ENCODE results near the gene STIM1. TPM values are rescaled to one million over a fixed set of nuclear protein-coding genes. Genes with fewer than 3 reads are reported as not detected.

STIM1 gene
- total RNA-seq, 1 donor from 2014 or later: 46.9 TPM

DNA sequence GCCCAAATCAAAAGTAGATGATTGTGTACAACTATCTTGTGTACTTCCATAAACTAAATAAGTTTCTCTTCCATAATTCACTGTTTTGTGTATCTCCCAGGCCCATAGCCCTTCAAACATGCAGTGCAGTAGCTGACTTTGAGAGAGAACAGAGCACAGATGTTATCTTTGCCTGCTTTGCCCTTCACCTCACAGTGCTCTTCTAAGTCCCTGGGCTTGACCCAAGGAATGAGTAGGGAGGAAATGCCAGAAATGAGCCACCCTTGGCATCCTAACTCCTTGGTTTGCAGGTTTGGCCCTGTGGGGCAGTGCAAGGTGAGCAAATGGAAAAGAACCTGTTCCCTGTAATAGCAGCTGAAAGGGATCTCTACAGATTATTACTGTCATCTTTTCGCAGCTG is 79.2 kb downstream of the STIM1 start:
- Mint-ChIP-seq H3K4me3 (ENCODE audit: unreplicated experiment) (no peak overlapping the region), H3K27me3 (ENCODE audit: unreplicated experiment) (no peaks in the 10 kb centered on the region), H3K36me3 (ENCODE audit: unreplicated experiment) (no peaks in the 10 kb centered on the region), H3K9me3 (ENCODE audit: unreplicated experiment) (no peaks in the 10 kb centered on the region), H3K27ac (ENCODE audit: unreplicated experiment) (no peak overlapping the region), H3K4me1 (ENCODE audit: unreplicated experiment) (peaks cover 21% of the 10 kb centered on the region)
- TF ChIP-seq, protein P1, sequence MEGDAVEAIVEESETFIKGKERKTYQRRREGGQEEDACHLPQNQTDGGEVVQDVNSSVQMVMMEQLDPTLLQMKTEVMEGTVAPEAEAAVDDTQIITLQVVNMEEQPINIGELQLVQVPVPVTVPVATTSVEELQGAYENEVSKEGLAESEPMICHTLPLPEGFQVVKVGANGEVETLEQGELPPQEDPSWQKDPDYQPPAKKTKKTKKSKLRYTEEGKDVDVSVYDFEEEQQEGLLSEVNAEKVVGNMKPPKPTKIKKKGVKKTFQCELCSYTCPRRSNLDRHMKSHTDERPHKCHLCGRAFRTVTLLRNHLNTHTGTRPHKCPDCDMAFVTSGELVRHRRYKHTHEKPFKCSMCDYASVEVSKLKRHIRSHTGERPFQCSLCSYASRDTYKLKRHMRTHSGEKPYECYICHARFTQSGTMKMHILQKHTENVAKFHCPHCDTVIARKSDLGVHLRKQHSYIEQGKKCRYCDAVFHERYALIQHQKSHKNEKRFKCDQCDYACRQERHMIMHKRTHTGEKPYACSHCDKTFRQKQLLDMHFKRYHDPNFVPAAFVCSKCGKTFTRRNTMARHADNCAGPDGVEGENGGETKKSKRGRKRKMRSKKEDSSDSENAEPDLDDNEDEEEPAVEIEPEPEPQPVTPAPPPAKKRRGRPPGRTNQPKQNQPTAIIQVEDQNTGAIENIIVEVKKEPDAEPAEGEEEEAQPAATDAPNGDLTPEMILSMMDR (IDR thresholded peaks at IDR 0.05): no peak
- DNase-seq (ENCODE audit: extremely low spot score, unreplicated experiment): no peak

DNA sequence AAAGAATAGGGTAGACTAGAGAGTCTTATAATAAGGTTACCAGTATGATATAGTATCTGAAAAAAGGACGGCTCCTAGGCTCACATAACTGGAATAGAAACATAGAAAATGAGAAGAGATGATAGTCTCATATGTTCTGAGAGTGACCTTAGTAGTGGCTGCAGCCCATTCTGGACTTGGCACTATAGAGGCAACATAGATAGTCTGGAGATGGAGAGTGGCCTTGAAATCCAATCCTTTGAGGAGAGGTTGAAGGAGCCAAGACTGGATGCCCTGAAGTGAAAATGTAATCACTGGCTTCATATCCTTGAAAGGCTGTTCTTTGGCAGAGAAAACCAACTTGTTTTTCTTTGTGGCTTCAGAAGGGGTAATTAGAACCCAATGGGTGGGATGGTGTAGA is 81.1 kb downstream of the STIM1 start:
- H3K4me3 Mint-ChIP-seq (ENCODE audit: unreplicated experiment): no peak overlapping the region
- peaks cover 29% of the 10 kb centered on the region for H3K4me1 Mint-ChIP-seq (ENCODE audit: unreplicated experiment)
- TF ChIP-seq, protein P1 (IDR thresholded peaks at IDR 0.05): no peak
- no peak overlapping the region for H3K27ac Mint-ChIP-seq (ENCODE audit: unreplicated experiment)
- H3K36me3 Mint-ChIP-seq (ENCODE audit: unreplicated experiment): no peaks in the 10 kb centered on the region
- H3K9me3 Mint-ChIP-seq (ENCODE audit: unreplicated experiment): no peaks in the 10 kb centered on the region
- DNase-seq (ENCODE audit: extremely low spot score, unreplicated experiment): no peak
- H3K27me3 Mint-ChIP-seq (ENCODE audit: unreplicated experiment): no peaks in the 10 kb centered on the region

DNA sequence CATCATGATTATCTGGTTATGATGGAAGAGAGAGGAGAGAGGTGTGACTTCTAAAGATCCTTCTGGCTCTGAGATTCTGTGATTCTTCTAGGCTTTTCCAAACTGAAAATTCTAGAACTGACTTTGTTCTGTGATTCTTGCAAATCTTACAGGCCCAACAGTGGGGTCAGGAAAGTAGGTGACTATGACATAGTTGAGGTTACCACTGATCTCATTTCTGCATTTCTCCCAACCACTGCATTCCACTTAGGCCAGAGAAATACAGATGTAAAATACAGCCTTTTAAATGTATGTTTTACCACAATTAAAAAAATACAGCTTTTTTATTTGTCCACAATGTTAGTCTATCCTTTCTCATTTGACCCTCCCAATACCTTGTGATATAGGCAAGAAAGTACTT is 83.7 kb downstream of the STIM1 start:
- Mint-ChIP-seq H3K4me1 (ENCODE audit: unreplicated experiment) (peaks cover 42% of the 10 kb centered on the region), H3K4me3 (ENCODE audit: unreplicated experiment) (no peak overlapping the region), H3K27ac (ENCODE audit: unreplicated experiment) (peak overlapping the region; percentile 83), H3K9me3 (ENCODE audit: unreplicated experiment) (no peaks in the 10 kb centered on the region), H3K36me3 (ENCODE audit: unreplicated experiment) (no peaks in the 10 kb centered on the region), H3K27me3 (ENCODE audit: unreplicated experiment) (no peaks in the 10 kb centered on the region)
- TF ChIP-seq, protein P1 (IDR thresholded peaks at IDR 0.05): no peak
- DNase-seq (ENCODE audit: extremely low spot score, unreplicated experiment): no peak

DNA sequence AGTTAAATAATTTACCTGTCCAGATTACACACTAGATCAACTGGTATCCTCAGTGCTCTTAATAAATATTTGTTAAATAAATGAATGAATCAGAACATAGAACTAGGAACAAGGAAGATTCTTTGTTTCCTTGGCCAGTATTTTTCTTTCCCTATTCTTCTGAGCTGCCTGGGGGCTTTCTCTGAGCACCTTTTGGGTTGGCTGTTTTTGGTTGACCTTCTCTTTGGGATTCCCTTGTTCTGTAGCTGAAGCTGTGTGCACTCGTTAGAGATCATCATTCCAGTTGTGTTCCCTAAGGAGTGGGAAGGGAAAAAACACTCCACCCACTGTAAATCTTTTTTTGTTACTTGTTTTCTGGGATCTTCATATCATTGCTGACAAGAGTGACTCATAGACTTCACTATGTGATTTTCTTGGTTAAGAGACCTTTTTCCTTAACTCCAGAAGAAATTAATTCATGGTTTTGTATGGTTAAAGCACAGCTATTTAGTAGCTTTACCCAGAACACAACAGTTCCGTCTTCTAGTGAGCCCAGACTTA is 84.3 kb downstream of the STIM1 start:
- H3K36me3 Mint-ChIP-seq (ENCODE audit: unreplicated experiment): no peaks in the 10 kb centered on the region
- TF ChIP-seq, protein P1 (IDR thresholded peaks at IDR 0.05): no peak
- no peak overlapping the region for H3K4me3 Mint-ChIP-seq (ENCODE audit: unreplicated experiment)
- H3K4me1 Mint-ChIP-seq (ENCODE audit: unreplicated experiment): peaks cover 45% of the 10 kb centered on the region
- no peaks in the 10 kb centered on the region for H3K9me3 Mint-ChIP-seq (ENCODE audit: unreplicated experiment)
- DNase-seq (ENCODE audit: extremely low spot score, unreplicated experiment): no peak
- peak overlapping the region; percentile 83 for H3K27ac Mint-ChIP-seq (ENCODE audit: unreplicated experiment)
- H3K27me3 Mint-ChIP-seq (ENCODE audit: unreplicated experiment): no peaks in the 10 kb centered on the region

DNA sequence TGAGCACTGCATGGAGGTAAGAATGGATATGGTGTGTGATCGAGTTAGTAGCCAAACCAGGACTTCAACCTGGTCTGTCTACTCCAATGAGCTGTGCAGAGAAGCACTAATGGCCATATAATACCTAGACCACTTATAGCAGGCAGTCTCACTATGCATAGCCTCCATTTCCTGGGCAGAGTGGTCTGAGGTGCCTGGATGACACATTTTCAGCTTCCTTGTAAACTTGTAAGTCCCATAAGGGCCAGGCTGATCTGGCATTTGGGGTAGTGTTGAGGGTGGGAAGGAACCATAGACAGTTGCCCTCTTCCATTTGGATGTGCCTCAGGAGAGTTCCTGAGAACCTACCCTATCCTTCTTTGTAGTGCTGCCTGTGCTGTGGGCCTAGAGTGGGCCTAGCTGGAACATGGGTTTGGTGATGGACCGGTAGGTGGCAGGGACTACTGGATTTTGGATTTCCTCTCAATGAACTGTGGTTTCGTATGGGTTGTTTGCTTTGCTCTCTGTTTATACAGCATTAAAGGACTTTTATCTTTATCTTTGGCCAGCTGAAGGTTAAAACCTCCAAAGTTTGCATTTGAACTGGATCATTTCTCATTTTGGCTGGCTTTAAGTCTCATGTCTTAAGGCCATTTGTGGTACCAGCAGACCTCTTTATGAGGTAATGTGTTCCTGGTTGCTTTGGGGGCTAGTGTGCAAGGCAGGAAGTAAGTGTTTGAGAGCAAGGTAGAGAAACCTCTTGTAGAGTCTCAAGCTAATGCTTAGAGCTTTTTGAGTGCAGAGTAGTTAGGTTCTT is 86.9 kb downstream of the STIM1 start:
- H3K4me3 Mint-ChIP-seq (ENCODE audit: unreplicated experiment): no peak overlapping the region
- no peak for DNase-seq (ENCODE audit: extremely low spot score, unreplicated experiment)
- peaks cover 53% of the 10 kb centered on the region for H3K4me1 Mint-ChIP-seq (ENCODE audit: unreplicated experiment)
- H3K27ac Mint-ChIP-seq (ENCODE audit: unreplicated experiment): no peak overlapping the region
- H3K27me3 Mint-ChIP-seq (ENCODE audit: unreplicated experiment): no peaks in the 10 kb centered on the region
- no peaks in the 10 kb centered on the region for H3K36me3 Mint-ChIP-seq (ENCODE audit: unreplicated experiment)
- no peaks in the 10 kb centered on the region for H3K9me3 Mint-ChIP-seq (ENCODE audit: unreplicated experiment)
- TF ChIP-seq, protein P1 (IDR thresholded peaks at IDR 0.05): no peak
